ENCODE measurements around the gene STX2. TPM values are rescaled to one million over a fixed set of nuclear protein-coding genes. Genes with fewer than 3 reads are reported as not detected.

Gene STX2
- total RNA-seq, 1 donor from 2014 or later = 36.7 TPM

DNA sequence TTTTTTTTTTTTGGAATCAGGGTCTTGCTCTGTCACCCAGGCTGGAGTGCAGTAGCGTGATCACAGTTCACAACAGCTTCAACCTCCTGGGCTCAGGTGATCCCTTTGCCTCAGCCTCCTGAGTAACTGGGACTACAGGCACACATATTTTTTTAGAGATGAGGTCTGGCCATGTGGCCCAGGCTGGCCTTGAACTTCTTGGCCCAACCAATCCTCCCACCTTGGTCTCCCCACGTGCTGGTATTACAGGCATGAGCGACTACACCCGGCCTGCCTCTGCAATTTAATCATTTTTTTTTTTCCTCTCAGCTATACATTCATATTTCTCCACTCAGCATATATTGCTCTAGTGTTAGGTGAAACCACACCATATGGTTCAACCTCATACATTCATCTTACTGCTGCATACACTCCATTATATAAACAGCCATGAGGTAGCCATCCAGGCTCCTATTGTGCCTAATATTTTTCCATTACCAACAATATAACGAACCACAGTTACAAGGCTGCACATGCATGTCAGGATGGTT, 7.1 kb downstream of the STX2 start:
- DNase-seq (ENCODE audit: extremely low read depth, low read depth, low spot score) = no peak

DNA sequence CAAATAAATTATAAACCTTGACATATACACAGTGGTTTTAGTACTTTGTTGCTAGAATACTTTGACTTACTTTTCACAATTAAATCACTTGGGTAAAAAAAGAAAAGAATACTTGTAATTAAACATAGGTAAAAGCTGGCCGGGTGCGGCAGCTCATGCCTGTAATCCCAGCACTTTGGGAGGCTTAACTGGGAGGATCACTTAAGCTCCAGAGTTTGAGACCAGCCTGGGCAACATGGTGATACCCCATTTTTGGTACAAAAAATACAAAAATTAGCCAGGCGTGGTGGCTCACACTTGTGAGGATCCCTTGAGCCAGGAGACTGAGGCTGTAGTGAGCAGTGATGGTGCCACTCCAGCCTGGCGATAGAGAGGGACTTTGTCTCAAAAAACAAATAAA, 7.8 kb downstream of the STX2 start:
- no peak for DNase-seq (ENCODE audit: extremely low read depth, low read depth, low spot score)

DNA sequence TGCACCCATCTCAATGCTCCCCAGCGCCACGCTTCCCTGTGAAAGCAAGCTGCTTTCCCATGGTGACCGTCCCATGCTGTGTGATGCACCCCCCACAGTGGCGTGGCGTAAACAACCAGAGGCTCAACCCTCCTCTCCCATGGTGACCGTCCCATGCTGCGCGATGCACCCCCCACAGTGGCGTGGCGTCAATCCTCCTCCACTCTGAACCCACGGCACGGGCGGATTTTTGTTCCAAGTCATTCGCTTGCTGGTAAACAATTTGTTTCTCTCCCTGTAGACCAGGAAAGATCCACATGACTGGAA, 8.9 kb downstream of the STX2 start:
- DNase-seq (ENCODE audit: extremely low read depth, low read depth, low spot score) = no peak

DNA sequence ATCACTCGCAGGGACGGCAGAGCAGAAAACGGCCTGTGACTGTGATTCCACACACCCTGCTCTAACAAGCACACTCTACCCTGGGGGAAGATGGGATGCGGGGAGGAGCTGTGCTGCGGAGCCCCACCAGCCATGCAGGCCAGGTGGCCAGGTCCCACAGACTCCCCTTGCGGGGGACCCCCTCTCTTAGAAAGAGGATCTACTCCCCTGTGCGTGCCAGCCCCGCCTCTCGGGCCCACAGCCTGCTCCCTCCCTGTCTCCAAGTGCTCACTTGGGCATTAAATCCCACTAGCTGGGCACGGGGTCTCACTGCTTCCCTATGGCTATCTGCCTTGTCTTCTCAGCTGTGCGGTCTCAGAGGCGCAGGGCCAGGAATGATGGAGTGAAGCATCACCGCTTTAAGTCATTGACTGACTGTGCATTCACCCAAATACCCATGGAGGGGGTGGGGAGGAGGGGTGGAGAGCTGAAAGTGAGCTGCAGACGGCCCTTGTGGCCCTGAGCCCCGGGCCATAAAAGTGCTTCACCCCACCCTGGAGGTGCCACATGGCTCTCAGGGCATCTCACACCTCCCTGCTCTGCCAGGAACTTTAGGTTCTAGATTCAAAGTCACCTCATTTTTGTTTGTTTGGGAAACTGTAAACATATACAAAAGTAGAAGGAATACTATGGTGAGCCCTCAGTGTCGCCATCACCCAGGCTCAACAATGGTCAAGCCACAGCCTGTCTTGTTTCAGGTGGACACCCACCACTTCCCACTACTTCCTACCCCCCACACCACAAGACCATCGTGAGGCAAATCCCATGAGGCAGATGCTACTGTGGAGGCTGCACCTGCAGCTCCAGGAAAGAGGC, 9.4 kb downstream of the STX2 start:
- DNase-seq (ENCODE audit: extremely low read depth, low read depth, low spot score) = no peak

DNA sequence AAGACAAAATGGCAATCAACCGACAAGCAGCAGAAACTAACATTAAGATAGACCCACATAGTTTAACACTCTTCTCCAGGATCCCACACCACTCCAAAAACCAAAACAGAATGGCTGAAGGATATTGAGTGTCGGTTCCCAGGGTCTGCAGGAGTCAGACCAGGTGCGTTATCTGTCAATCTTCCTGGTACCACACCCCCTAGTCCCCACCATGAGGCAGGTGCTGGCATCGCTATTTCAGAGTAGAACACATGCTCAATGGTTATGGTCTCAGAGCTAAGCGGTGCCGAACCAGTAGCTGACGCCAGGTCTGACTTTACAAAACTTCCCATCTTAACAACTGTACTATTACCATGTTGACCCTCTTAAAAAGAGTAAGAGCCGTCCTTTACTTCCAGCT, 10.2 kb downstream of the STX2 start:
- DNase-seq (ENCODE audit: extremely low read depth, low read depth, low spot score) = no peak

DNA sequence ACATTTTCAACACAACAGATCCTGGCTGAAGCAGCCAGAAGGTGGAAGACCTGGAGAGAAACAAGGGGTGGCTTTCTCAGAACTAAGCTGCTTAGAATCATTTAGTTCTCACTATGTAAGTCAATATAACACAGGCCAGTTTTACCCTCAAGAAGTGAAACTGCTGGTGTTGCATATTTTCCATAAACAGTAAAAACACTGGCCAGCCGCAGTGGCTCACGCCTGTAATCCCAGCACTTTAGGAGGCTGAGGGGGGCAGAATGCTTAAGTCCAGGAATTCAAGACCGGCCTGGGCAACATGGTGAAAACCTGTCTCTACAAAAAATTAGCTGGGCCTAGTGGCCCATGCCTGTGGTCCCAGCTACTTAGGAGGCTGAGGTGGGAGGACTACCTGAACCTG, 11.6 kb downstream of the STX2 start:
- DNase-seq (ENCODE audit: extremely low read depth, low read depth, low spot score) = no peak

DNA sequence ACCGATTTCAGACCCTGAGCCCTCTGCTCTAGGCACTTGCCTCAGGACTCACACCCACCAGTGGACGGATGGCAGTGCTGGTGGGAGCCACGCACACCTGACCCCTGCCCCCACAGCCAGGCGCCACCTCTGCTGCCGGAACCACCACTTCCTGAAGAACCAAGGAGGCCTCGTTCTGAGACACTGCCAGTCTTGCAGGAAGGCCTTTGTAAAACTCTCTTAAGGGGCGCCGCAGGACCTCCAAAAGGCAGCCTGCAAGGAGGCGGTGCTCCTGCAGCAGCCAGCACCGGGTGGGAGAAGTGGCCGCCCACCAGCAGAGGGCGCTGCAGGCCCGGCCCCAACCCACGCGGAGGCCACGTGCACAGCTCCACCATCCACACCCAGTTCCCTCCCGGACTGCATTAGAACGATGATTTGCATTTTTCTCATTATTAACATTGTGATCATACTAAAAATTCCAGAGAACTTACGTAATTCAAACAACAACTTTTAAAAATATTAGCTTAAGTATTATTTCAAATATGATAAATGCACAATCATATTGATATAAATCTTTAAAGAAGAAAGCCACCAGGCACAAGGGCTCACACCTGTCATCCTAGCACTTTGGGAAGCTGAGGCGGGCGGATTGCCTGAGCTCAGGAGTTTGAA, 12.8 kb downstream of the STX2 start:
- no peak for DNase-seq (ENCODE audit: extremely low read depth, low read depth, low spot score)

DNA sequence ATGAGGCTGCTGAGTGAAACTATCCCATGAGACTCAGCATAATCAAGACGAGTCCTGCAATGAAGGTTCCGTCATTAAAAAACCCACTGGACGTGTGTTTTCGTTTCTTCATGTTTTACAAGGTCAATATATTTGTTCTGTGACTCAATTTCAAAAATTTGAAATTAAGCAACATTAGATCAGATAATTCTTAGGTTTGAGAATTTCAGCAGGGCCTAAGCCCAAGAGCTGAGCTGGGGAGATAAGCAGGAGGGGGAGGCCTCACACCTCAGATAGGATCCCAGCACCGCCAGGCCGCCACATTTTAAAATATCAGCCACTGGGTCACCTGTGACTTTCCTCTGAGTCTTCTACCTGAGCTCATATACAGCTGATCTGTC, 13.3 kb downstream of the STX2 start:
- DNase-seq (ENCODE audit: extremely low read depth, low read depth, low spot score) = no peak

DNA sequence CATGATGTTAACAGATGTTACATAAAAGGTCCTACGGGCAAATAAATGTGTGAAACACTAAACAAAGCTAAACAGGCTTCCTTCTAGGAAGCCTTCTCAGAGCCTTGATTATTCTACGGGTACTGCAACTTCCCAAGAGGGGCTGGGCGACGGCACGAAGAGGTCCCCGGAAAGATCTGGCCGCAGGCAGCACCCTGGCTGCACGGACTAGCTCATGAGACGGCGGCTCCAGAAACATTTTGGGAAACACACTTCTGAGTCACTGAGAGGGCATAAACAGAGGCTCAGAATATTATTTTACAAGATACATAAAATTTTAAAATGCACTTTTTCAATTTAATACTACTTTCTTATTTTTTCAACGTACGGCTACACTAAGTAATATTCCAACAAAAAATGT, 19.4 kb downstream of the STX2 start:
- DNase-seq (ENCODE audit: extremely low read depth, low read depth, low spot score) = no peak

DNA sequence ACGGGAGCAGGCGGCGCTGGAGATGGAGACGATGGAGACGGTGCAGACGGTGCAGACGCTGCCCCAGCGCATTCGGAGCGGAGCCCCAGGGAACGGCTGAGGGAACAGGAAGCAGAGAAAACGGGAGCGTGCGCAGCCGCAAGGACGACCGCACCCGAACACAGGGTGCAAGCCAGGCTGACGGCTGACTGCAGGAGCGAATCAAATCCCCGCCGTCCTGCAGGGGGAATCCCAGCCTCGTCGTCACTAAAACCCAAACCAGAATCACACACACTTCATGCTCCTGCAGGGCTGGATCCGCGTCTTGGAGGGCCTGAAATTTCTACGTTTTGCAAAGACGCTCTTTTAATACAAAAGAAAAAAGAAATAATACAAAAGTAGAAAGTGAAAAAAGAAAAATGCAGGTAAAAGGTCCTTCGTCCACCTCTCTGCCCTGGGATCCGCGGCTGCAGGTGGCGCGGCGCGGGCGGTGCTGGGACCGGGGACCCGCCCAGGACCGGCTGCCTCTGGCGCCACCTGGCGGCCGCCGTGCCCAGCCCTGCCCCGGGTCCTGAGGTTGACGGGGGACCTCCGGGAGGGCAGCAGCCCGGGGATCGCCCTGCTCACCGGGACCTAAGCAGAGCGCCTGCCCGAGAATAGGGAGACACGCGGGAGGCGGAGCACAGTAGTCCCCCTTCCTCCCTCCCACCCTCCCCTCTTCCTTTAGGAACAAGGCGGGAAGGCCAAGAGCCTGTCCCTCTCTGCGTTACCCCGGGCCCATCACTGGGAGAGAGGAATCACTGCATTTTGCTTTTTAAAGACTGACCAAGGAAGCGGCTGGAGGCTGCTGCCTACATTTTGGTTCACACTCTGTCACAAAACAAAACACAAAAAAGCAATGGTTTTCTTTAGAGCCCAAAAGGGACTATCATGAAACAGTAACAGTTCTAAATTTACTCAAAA, 20.1 kb downstream of the STX2 start:
- no peak for DNase-seq (ENCODE audit: extremely low read depth, low read depth, low spot score)

DNA sequence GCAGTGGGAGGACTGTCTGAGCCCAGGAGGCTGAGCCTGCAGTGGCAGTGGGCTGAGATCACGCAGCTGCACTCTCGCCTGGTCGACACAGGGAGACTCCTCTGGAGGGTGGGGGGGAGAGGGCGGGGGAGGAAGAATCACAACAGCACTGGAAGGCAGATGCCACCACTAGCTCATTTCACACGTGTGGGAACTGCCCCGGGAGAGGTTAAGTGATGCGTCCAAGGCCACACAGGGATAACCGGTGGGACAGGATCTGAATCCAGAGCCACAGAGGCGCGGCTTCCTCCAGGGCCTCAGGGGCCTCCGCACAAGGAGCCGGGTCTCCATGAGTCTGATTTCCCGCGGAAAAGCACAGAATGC, 20.8 kb downstream of the STX2 start:
- no peak for DNase-seq (ENCODE audit: extremely low read depth, low read depth, low spot score)

DNA sequence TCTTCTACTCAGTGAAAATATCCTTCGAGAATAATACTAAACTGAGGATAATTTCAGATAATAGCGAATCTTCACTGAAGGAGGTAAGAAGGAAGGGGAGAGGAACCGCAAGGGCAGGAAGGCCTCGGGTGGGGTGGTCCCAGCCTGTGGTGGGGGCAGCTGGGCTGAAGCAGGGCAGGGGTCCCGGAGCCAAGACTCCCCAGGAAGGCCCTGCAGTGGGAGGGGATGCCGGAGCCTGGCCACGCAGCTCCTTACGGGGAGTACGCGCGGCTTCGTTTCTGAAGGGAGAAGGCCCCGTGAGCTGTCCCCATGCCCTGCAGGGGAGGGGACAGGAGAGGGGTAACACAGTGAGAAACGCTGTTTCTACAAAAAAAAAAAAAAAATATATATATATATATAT, 21.2 kb downstream of the STX2 start:
- DNase-seq (ENCODE audit: extremely low read depth, low read depth, low spot score) = no peak

DNA sequence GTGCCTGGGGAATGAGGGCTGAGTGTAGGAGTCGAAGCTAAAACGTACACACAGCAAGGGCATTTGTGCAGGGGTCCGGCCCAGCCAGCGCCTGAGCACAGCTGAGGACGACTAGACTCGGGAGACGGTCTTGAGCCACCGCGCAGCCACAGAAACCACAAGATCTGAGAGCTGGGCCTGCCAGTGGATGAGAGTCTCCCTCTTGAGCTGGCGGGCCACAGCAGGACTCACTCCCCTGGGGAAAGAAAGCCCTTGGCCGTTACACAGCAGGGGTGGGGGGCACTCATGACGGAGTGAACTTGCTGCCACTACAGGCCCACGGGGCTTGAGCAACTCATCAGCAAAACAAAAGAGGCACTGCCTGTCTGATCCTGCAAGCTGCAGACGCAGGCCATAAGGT, 23.0 kb downstream of the STX2 start:
- DNase-seq (ENCODE audit: extremely low read depth, low read depth, low spot score) = no peak

DNA sequence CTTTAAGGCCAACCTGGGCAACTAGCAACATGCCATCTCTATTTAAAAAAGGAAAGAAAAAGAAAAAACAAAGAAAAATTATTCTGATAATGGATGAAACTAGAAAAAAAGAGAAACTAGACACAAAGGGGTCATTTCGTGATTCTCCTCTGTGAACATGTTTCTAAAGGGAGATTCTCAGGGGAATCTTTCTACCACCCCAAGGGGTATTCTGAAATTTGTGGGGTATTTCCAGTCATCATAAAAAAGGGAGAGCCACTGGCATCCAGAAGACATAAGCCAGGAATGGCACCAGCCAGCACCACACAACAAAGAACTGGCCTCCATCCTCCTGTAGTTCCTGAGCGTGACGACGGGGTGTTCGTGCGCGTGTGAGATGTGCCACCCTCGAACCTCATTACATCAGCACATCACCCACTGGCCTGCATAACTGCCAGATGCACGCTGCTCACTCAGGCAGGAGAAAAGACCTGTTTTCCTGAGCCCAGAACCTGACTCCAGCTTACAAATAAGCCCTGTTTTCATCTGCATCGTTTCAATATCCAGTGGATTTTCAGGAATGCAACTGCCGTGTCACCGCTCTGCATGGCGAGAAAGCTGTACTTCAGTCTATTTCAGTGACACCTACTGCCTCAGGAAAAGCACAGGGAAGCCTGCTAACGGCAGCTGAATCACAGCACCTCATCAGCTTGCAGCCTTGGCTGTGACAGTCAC, 23.9 kb downstream of the STX2 start:
- DNase-seq (ENCODE audit: extremely low read depth, low read depth, low spot score) = no peak

DNA sequence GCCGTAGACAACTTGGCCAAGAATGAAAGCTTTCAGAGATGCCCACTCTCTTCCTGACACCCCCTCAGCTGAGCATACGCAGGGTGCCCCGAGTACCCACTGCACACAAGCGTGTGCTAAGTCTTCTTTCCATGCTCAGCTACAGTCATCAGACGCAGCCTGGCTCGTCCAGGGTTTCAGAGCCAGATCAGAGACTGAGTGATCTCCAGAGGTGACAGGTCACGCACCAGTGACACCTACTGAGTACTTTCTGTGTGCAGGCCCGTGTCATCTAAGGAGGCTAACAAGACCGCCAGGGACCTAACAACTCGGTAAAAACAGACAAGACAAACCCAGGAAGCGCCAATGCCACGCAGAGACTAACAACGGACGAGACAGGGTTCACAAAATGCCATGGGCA, 25.1 kb downstream of the STX2 start:
- DNase-seq (ENCODE audit: extremely low read depth, low read depth, low spot score) = no peak

DNA sequence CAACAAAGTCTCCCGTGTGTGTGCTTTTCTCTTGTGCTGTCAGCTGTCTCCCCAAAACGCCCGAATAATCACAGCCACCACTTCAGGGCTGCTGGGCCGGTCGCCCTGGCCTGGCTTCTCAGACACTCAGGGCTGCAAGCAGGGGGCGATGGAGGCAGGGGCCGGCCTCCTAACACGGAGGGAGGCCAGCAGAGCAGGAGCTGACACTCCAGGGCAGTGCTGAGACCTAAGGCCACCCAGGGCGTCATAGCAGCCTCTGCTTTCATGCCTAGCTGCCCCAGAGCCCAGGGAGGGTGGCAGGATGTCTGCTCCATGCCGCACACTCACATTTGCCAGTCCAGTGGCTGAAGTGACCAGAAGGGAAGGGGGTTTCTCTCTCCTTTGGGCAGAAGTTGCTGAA, 25.6 kb downstream of the STX2 start:
- DNase-seq (ENCODE audit: extremely low read depth, low read depth, low spot score) = no peak

DNA sequence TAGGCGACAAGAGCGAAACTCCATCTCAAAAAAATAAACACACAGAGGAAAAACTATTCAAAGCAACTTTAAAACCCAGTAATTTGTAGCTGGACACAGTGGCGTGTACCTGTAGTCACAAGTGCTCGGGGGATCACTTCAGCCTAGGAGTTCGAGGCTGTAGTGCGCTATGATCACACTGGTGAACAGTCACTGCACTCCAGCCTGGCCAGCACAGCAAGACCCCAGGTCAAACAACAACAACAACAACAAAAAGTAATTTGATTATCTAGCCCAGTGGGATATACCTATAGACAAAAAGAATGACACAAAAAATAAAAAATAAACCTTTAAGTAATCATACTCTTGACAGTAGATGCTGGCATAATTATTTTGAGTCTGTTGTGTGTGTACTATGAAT, 29.3 kb downstream of the STX2 start:
- DNase-seq (ENCODE audit: extremely low read depth, low read depth, low spot score) = no peak

DNA sequence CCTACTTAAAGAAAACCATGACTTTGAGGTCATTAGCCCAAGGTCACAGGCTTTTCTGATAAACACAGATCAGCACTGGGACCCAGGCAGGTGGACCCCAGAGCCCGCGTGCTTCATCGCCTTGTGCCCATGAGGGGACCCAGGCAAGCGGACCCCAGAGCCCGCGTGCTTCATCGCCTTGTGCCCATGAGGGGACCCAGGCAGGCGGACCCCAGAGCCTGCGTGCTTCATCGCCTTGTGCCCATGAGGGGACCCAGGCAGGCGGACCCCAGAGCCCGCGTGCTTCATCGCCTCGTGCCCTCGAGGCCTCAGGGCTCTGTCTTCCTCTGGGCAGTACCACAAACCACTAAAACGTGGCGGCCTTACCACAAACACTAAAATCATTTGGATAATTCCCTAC, 31.7 kb downstream of the STX2 start:
- DNase-seq (ENCODE audit: extremely low read depth, low read depth, low spot score) = no peak

DNA sequence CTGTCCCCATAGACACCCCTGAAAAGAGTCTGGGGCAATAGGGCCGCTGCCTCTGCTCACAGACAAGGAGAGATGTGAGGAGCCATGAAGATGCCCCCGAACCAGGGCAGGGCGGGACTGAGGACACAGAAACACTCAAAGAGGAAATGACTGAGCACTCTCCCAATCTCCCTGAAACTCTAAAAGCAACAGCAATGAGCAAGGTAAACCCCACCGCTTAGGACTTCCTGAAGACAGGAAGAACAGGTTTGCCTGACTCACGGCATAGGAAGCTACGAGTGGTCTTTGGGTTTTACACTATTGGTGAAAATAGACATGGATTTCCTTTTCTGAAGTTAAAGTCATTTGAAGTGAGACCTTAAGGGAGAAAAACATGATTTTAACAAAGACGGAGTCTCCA, 32.5 kb downstream of the STX2 start:
- DNase-seq (ENCODE audit: extremely low read depth, low read depth, low spot score) = no peak

DNA sequence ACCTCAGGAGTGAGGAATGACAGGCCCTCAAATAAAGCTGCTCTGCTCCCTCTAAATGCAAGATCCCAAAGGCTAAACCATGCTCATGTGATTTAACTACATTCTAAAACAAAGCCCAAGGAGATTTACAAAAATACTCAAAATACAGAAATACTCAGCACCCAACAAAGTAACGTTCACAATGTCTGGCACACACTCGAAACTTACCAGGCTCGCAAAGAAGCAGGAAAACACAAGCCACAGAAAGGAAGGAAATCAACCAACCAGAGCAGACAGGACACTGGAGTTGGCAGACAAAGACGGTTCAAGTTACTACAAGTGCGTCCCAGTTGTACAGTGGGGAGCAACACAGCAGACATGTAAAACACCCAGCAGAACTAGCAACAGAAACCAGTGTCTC, 33.4 kb downstream of the STX2 start:
- DNase-seq (ENCODE audit: extremely low read depth, low read depth, low spot score) = no peak

DNA sequence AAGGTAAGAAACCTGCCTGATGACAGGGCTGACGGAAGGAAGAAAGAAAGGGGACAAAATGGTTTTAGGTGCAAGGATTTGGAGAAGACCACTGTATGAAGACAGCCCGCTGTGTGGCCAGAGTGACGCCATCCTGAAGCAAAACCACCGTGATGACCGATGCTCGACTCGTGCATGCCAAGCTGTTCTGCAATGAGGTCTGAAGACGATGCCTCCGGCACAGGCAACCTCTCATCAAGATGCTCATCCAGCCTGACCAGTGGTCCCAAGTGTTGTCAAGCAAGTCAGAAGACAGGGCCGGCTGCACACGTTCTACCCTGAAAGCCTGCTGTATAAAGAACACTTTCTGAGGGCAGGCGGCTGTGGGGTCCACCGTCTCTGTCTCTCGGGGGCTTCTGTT, 34.8 kb downstream of the STX2 start:
- DNase-seq (ENCODE audit: extremely low read depth, low read depth, low spot score) = no peak

Data from glomerular endothelial cell (primary cell).